HG03135 (cell line): ENCODE measurements around the gene CALM3.
"Not testable (repeated sequence)": the region's sequence is repeated elsewhere in the genome, so short reads cannot be mapped to it uniquely, and the experiment has no call there.

Source experiments
- ATAC-seq: cut with Tn5 transposase; IDR thresholded peaks from one replicate; pipeline ENCODE4 v1.9.1; 2021; ENCODE audit warnings: mild to moderate bottlenecking, moderate library complexity; ENCODE audit not compliant: unreplicated experiment

The CALM3 gene

GRCh38 chr19:46614114-46614722 is 13.1 kb downstream of the CALM3 start:
- ATAC-seq, result peak; percentile 39

GRCh38 chr19:46615966-46616365 is 14.8 kb downstream of the CALM3 start:
- no peak for ATAC-seq

- no peak for ATAC-seq
Measured at GRCh38 chr19:46616631-46617322, 15.6 kb downstream of the CALM3 start.

- ATAC-seq, result no peak
Measured at GRCh38 chr19:46617601-46618000, 16.5 kb downstream of the CALM3 start.

- ATAC-seq, result no peak
Measured at GRCh38 chr19:46618670-46619231, 17.6 kb downstream of the CALM3 start.

- ATAC-seq, result no peak
Measured at GRCh38 chr19:46620267-46620666, 19.1 kb downstream of the CALM3 start.

GRCh38 chr19:46620716-46621115 is 19.6 kb downstream of the CALM3 start:
- ATAC-seq, result no peak

GRCh38 chr19:46621191-46622117 is 20.3 kb downstream of the CALM3 start:
- no peak for ATAC-seq

GRCh38 chr19:46622118-46622446 is 21.0 kb downstream of the CALM3 start:
- ATAC-seq, result no peak

GRCh38 chr19:46623915-46624502 is 22.9 kb downstream of the CALM3 start:
- no peak for ATAC-seq

GRCh38 chr19:46624958-46625661 is 24.0 kb downstream of the CALM3 start, which contains the start of gene PTGIR:
Gene PTGIR, minus strand, starts transcription at chr19:46625089. Its CDS starts 864 bp downstream, at chr19:46624225.
- no peak for ATAC-seq

- no peak for ATAC-seq
Measured at GRCh38 chr19:46625731-46626130, 24.6 kb downstream of the CALM3 start.

GRCh38 chr19:46626446-46626845 is 25.3 kb downstream of the CALM3 start:
- no peak for ATAC-seq

- not testable (repeated sequence) for ATAC-seq
Measured at GRCh38 chr19:46628970-46629369, 27.8 kb downstream of the CALM3 start.

GRCh38 chr19:46629546-46630025 is 28.5 kb downstream of the CALM3 start:
- ATAC-seq, result no peak

GRCh38 chr19:46630586-46631205 is 29.6 kb downstream of the CALM3 start:
- no peak for ATAC-seq

GRCh38 chr19:46631481-46631880 is 30.4 kb downstream of the CALM3 start:
- ATAC-seq, result no peak

GRCh38 chr19:46633130-46633529 is 32.0 kb downstream of the CALM3 start:
- no peak for ATAC-seq

GRCh38 chr19:46634045-46634655 is 33.0 kb downstream of the CALM3 start:
- ATAC-seq, result peak; percentile 59
